Skin epidermis (tissue), 12 donors: ENCODE data around the gene HYAL3.

Experiments used
- H3K27ac ChIP-seq, 21 experiments: fragments of 200-600 bp; sonication (generic) in 11 of 21; one replicate each; pipeline ENCODE4 v1.5.0; 2020; ENCODE audit warnings: mild to moderate bottlenecking in 3 of 21, inconsistent platforms in 2 of 21, moderate library complexity in 2 of 21
- H3K4me3 ChIP-seq, 7 experiments: fragments of 200-600 bp; sonication (generic) in 2 of 7; one replicate each; pipeline ENCODE4 v1.5.0; 2020; ENCODE audit warnings: inconsistent platforms in 2 of 7, mild to moderate bottlenecking in 2 of 7, moderate library complexity in 1 of 7

Gene HYAL3

GRCh38 chr3:50333744-50334328, 34.6 kb upstream of the HYAL3 start:
- Histone ChIP-seq H3K4me3 (no peak overlapping the region), H3K27ac (peak overlapping the region in 18 of 21 experiments; percentile 2 to 99 (median 72))

GRCh38 chr3:50331364-50331907, 32.2 kb upstream of the HYAL3 start:
- H3K27ac ChIP-seq, result no peak overlapping the region
- H3K4me3 ChIP-seq, result no peak overlapping the region

- Histone ChIP-seq H3K27ac (no peak overlapping the region), H3K4me3 (no peak overlapping the region)
Observed at GRCh38 chr3:50330330-50330729, 31.1 kb upstream of the HYAL3 start.

- H3K27ac ChIP-seq, result peak within 1 kb of the TSS; percentile 6 to 94 (median 86)
- peak within 1 kb of the TSS; percentile 66 to 95 (median 90) for H3K4me3 ChIP-seq
Observed at GRCh38 chr3:50327943-50328691, 28.9 kb upstream of the HYAL3 start, which contains the start of gene TUSC2. Gene TUSC2 (minus strand): TSS chr3:50328223. CDS start chr3:50328099, 124 bp downstream.

GRCh38 chr3:50327129-50327528, 27.9 kb upstream of the HYAL3 start:
- Histone ChIP-seq H3K4me3 (peak overlapping the region; percentile 66 to 95 (median 90)), H3K27ac (peak overlapping the region in 16 of 21 experiments; percentile 70 to 94 (median 88))

- peak overlapping the region in 1 of 21 experiments; percentile 32 for H3K27ac ChIP-seq
- no peak overlapping the region for H3K4me3 ChIP-seq
Observed at GRCh38 chr3:50326182-50326541, 27.0 kb upstream of the HYAL3 start.

GRCh38 chr3:50325497-50326181, 26.4 kb upstream of the HYAL3 start:
- H3K27ac ChIP-seq, result peak overlapping the region in 5 of 21 experiments; percentile 32 to 98 (median 44)
- no peak overlapping the region for H3K4me3 ChIP-seq

- Histone ChIP-seq H3K4me3 (no peak overlapping the region), H3K27ac (peak overlapping the region in 9 of 21 experiments; percentile 5 to 98 (median 44))
Observed at GRCh38 chr3:50325113-50325480, 25.9 kb upstream of the HYAL3 start.

GRCh38 chr3:50324351-50325112, 25.3 kb upstream of the HYAL3 start:
- H3K4me3 ChIP-seq, result no peak overlapping the region
- H3K27ac ChIP-seq, result peak overlapping the region in 18 of 21 experiments; percentile 36 to 99 (median 98)

- Histone ChIP-seq H3K27ac (peak overlapping the region in 20 of 21 experiments; percentile 36 to 99 (median 97)), H3K4me3 (no peak overlapping the region)
Observed at GRCh38 chr3:50323614-50324199, 24.5 kb upstream of the HYAL3 start.

- H3K4me3 ChIP-seq, result peak overlapping the region in 1 of 7 experiments; percentile 71
- peak overlapping the region in 20 of 21 experiments; percentile 21 to 99 (median 97) for H3K27ac ChIP-seq
Observed at GRCh38 chr3:50323092-50323600, 23.9 kb upstream of the HYAL3 start.

GRCh38 chr3:50322386-50323091, 23.3 kb upstream of the HYAL3 start, which contains the start of gene HYAL2:
Gene HYAL2 (minus strand): TSS chr3:50322745. CDS start chr3:50320489, 2,256 bp downstream.
- Histone ChIP-seq H3K4me3 (peak within 1 kb of the TSS; percentile 57 to 92 (median 63)), H3K27ac (peak within 1 kb of the TSS; percentile 86 to 99 (median 97))

- Histone ChIP-seq H3K27ac (peak overlapping the region; percentile 86 to 99 (median 97)), H3K4me3 (peak overlapping the region; percentile 57 to 92 (median 63))
Observed at GRCh38 chr3:50322115-50322385, 22.8 kb upstream of the HYAL3 start.

GRCh38 chr3:50321336-50322114, 22.3 kb upstream of the HYAL3 start:
- peak overlapping the region; percentile 86 to 99 (median 97) for H3K27ac ChIP-seq
- peak overlapping the region; percentile 57 to 92 (median 63) for H3K4me3 ChIP-seq

- Histone ChIP-seq H3K4me3 (peak overlapping the region; percentile 57 to 92 (median 63)), H3K27ac (peak overlapping the region; percentile 86 to 99 (median 97))
Observed at GRCh38 chr3:50320853-50321335, 21.7 kb upstream of the HYAL3 start.

GRCh38 chr3:50319894-50320625, 20.9 kb upstream of the HYAL3 start:
- peak overlapping the region in 19 of 21 experiments; percentile 86 to 99 (median 97) for H3K27ac ChIP-seq
- H3K4me3 ChIP-seq, result peak overlapping the region; percentile 57 to 92 (median 63)
